ENCODE measurements around the gene NOP10. TPM values are rescaled to one million over a fixed set of nuclear protein-coding genes. Genes with fewer than 3 reads are reported as not detected.
"Not testable (repeated sequence)": the region's sequence is repeated elsewhere in the genome, so short reads cannot be mapped to it uniquely, and the experiment has no call there.

The NOP10 gene
- total RNA-seq, 1 donor from 2014 or later: 277 TPM

DNA sequence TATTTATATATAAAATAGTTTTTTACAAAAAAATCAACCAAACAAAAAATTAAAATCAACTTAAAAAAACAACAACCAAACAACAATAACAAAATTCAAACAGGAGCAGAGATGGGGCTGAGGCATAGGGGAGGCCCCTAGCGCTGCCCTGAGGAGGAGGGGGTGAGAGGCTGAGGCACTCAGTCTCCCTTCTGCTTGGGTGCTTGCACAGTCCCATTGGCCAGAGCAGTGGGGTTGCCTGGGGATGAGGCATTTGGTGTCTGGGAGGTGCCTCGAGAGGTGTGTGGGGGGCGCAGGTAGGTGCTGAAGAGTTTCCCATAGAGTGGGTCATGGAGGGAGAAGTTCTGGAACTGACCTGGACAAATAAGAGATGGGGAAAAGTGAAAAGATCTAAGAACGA, 16.0 kb upstream of the NOP10 start:
- DNase-seq (ENCODE audit: low read depth, low spot score): no peak

GRCh38 chr15:34358367-34358766, 15.4 kb upstream of the NOP10 start:
- no peak for DNase-seq (ENCODE audit: low read depth, low spot score)

GRCh38 chr15:34357653-34358052, 14.7 kb upstream of the NOP10 start:
- DNase-seq (ENCODE audit: low read depth, low spot score): no peak

DNA sequence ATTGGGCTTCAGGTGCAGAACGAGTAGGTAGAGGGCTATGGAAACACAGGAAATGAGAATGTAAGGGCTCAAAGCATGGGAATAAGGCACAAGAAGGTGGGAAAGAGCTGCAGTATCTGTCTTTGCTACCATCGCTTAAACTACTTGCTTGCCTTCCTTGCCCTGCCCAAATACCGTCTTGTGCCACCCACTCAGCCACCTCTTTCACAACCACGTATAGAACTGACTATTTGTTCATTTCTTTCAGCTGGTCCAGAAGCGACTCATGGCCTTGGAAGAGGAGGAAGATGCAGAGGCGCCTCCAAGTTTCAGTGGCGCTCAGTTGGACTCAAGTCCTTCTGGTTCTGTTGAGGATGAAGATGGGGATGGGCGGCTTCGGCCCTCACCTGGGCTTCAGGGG, 12.3 kb upstream of the NOP10 start:
- no peak for DNase-seq (ENCODE audit: low read depth, low spot score)

- DNase-seq (ENCODE audit: low read depth, low spot score): no peak
Observed at GRCh38 chr15:34354286-34354685, 11.3 kb upstream of the NOP10 start.

DNA sequence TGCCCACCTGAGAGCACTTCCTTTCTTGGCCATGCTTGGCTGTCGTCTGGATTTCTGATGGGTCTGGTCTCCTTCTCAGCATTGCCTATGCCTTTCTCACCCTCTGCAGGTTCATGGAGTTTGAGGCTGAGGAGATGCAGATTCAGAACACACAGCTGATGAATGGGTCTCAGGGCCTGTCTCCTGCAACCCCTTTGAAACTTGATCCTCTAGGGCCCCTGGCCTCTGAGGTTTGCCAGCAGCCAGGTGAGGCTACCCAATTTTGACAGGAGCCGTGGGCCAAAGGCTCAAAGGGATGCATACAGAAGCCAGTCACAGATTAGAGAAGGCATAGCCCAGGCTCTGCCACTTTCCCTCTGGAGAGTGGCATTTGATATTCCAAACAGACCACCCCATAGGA, 10.7 kb upstream of the NOP10 start:
- DNase-seq (ENCODE audit: low read depth, low spot score): no peak

DNA sequence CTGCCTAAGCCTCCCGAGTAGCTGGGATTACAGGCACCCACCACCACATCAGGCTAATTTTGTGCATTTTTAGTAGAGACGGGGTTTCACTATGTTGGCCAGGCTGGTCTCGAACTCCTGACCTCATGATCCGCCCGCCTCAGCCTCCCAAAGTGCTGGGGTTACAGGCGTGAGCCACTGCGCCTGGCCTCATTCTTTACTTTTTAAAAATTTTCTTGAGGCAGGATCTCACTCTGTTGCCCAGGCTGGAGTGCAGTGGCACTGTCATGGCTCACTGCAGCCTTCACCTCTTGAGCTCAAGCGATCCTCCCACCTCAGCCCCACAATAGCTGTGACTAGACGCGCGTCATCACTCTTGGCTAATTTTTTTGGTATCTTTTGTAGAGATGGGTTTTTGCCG, 10.1 kb upstream of the NOP10 start:
- DNase-seq (ENCODE audit: low read depth, low spot score): not testable (repeated sequence)

GRCh38 chr15:34349769-34350168, 6.8 kb upstream of the NOP10 start:
- no peak for DNase-seq (ENCODE audit: low read depth, low spot score)

- no peak for DNase-seq (ENCODE audit: low read depth, low spot score)
Observed at GRCh38 chr15:34348735-34349300, 5.9 kb upstream of the NOP10 start.

DNA sequence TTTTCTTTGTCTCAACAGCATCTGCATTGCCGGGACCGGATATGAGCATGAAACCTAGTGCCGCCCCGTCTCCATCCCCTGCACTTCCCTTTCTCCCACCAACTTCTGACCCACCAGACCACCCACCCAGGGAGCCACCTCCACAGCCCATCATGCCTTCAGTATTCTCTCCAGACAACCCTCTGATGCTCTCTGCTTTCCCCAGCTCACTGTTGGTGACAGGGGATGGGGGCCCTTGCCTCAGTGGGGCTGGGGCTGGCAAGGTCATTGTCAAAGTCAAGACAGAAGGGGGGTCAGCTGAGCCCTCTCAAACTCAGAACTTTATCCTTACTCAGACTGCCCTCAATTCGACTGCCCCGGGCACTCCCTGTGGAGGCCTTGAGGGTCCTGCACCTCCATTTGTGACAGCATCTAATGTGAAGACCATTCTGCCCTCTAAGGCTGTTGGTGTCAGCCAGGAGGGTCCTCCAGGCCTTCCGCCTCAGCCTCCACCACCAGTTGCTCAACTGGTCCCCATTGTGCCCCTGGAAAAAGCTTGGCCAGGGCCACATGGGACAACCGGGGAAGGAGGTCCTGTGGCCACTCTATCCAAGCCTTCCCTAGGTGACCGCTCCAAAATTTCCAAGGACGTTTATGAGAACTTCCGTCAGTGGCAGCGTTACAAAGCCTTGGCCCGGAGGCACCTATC, 5.2 kb upstream of the NOP10 start:
- no peak for DNase-seq (ENCODE audit: low read depth, low spot score)

DNA sequence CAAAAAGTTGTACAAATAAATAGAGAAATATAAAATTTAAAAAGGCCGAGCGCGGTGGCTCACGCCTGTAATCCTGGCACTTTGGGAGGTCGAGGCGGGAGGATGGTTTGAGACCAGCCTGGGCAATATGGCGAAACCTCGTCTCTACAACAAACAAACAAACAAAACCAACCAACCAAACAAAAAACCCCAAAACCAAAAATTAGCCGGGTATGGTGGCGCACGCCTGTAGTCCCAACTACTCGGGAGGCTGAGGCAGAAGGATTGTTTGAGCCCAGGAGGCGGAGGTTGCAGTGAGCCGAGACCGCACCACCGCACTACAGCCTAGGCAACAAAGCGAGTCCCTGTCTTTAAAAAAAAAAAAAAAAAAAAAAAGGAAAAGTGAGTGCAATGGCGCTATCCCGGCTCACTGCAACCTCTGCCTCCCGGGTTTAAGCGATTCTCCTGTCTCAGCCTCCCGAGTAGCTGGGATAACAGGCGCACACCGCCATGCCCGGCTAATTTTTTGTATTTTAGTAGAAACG, 661 bp downstream of the NOP10 start:
- DNase-seq (ENCODE audit: low read depth, low spot score): not testable (repeated sequence)

DNA sequence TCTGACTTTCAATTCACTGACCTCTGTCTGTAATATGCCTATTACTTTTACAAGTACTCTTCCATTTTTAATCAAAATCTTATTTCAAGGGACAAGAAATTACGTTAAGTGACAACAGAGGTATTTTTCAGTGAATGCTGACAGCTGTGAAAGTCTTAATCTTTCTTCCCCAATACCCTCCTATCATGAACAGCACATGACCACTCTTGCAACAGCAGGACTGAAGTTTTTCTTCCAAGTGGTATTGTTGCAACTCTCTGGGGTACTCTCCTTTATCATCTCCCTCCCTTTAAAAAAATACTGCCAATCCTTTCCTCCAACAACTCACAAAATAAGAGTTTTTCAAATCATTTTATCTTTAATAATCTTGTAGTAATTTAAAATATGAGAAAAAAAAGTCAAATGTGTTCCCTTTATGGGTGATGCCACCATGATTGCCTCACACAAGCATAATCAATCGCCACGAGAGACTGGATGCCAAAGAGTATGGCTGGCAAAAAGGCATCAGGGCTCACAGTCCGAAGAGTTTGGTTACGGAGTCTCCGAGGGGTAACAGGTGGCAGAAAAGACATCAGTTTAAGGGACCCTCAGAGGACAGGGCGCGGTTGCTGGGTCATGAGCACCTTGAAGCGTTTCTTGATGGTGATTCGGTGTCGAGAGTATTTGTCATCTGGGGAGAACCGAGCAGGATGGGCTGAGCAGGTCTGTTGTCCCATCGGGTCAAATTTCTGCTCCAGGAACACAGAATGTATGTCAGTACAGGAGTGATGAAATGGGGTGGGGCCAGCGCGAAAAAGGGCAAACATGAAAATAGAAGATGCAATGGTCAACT, 1.3 kb downstream of the NOP10 start:
- DNase-seq (ENCODE audit: low read depth, low spot score): no peak

DNA sequence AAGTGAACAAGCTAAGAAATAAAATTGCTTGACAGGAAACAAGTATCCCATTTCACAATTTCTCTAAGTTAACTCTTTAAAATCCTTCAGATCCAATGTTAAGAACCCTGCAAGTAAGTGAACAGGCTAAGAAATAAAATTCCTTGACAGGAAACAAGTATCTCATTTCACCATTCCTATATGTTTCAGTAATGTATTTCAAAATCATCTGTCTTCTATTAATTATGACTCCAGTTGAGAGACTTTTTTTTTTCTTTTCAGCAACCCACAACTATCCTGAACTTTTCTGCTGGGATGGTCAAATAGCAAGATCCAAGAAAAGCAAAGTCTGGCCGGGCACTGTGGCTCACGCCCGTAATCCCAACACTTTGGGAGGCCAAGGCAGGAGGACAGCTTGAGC, 3.0 kb downstream of the NOP10 start:
- no peak for DNase-seq (ENCODE audit: low read depth, low spot score)

- DNase-seq (ENCODE audit: low read depth, low spot score): no peak
Observed at GRCh38 chr15:34338347-34338746, 4.6 kb downstream of the NOP10 start.

DNA sequence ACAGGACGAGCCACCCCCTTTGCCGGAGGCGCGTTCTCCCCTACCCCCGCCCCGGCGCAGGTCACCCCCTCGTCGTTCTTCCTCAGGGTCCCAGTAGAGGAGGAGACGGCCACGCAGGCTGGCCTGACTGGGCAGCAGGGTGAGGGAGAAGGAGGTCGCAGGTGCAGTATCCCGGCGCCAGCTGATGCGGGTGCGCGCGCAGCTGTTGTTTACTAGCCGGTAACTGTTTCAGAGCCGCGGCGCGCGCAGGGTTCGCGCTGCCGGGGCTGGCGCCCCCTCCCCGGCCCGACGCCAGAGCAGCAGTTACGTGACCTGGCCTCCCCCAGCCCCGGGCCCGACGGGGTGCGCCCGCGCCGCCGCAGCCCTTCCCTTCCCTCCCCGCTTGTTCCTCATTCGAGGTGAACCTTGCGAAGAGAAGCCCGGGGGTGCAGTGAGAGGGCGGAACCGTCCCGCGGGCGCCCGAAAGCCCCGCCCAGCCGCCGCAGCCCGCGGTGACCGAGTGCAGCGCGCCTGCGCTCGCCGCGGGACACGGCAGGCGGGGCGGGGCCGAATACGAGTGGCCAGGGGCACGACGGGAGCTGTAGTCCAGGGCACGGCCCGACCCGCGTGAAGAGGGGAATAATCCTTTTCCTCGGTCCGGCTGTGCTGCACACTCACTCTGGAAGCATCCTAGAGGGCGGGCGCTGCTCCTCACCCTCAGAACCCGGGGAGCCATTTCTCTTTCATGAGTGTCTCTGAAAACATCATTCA, 5.2 kb downstream of the NOP10 start, which contains the start of gene SLC12A6:
Gene SLC12A6 (minus strand): TSS at position 225 of the 750 bp plus-strand sequence. CDS start 1,101 bp downstream, outside the sequence.
- DNase-seq (ENCODE audit: low read depth, low spot score): peak; percentile 57

DNA sequence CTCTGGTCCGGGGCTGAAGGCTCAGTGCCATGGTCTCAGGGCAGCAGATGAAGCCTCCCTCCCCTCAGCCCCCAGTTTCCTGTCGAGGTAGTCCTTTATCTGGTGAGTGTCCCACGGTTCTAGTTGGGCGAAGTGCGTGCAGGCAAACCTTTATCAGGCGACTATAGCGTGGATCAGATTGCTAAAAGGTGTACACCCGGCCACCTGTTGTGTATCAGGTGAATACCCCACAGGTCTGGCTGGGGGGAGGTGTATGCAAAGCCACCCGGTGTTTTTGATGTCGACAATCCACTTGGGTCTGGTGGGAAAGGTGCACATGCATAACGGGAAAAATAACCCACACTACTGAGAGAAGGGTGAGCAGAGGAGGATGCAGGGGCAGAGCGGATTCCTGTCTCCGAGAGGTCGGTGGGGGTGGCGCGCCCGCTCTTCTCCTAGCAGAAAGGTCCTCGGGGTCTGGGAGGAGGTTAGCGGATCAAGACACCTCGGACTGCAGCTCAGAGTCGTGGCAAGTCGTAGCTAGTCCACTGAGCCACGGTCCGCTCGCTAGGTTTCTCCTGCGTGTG, 5.9 kb downstream of the NOP10 start:
- no peak for DNase-seq (ENCODE audit: low read depth, low spot score)

- no peak for DNase-seq (ENCODE audit: low read depth, low spot score)
Observed at GRCh38 chr15:34336231-34336990, 6.5 kb downstream of the NOP10 start.

GRCh38 chr15:34335176-34336032, 7.5 kb downstream of the NOP10 start:
- no peak for DNase-seq (ENCODE audit: low read depth, low spot score)

- no peak for DNase-seq (ENCODE audit: low read depth, low spot score)
Observed at GRCh38 chr15:34334672-34335071, 8.3 kb downstream of the NOP10 start.

Measured in pulmonary artery endothelial cell (primary cell).